Memory B cell (primary cell): ENCODE measurements around the gene XRN2.
"Not testable (repeated sequence)": the region's sequence is repeated elsewhere in the genome, so short reads cannot be mapped to it uniquely, and the experiment has no call there.

ENCODE experiments used
- ATAC-seq: fragments of 150-1000 bp; cut with Tn5 transposase; 2 replicates; pipeline ENCODE4 v1.10.0; 2021; ENCODE audit warnings: low read depth, mild to moderate bottlenecking, moderate library complexity
- DNase-seq, 2 donors: peaks; one replicate each; pipeline ENCODE4 v3.0.0; 2022; ENCODE audit warnings: low spot score in 2 of 2
- H3K27ac Mint-ChIP-seq: one replicate; pipeline ENCODE4 v1.8.0; 2022; ENCODE audit warnings: mild to moderate bottlenecking, moderate library complexity, mixed read lengths
- H3K27me3 Mint-ChIP-seq: one replicate; pipeline ENCODE4 v1.8.0; 2022; ENCODE audit warnings: mixed read lengths
- H3K36me3 Mint-ChIP-seq: one replicate; pipeline ENCODE4 v1.8.0; 2022; ENCODE audit warnings: mild to moderate bottlenecking, mixed read lengths
- H3K4me1 Mint-ChIP-seq: one replicate; pipeline ENCODE4 v1.8.0; 2022; ENCODE audit warnings: mixed read lengths
- H3K4me3 Mint-ChIP-seq: one replicate; pipeline ENCODE4 v1.8.0; 2022; ENCODE audit warnings: mild to moderate bottlenecking, moderate library complexity, mixed read lengths
- H3K9me3 Mint-ChIP-seq: one replicate; pipeline ENCODE4 v1.8.0; 2022; ENCODE audit warnings: mixed read lengths

The XRN2 gene

DNA sequence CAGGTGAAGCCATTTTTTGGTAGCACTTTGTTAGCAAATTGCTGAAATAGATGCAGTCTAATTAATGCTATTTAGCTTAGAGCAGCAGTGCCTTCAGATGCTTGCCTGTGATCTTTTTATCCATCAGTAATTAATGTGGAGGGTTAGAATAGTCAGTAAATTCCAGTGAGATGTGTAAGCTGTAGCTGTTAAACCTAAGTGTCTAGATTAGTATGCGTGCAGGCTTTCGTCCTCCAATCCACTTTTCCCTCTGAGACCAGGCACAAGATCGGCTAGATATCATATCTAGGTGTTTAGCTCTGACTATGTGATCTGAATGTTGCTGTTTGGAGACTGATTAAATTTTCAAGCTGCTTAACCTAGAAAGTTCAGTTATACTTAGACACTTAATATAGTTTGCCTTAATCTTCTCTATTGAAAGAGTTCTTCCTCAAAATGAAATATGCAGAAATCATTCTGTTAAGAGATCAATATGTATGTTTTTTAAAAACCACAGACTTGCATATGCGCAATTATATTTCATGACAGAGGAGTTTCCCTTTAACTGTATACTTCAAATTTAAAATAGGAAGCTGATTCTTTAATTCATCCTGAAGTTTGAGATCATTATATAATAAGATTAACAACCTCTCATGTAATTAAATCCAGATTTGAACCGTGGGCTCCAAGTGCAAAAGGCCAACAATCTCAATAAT is 41.2 kb downstream of the XRN2 start:
- Mint-ChIP-seq H3K27me3 (no peaks in the 10 kb centered on the region), H3K4me1 (no peaks in the 10 kb centered on the region), H3K9me3 (no peaks in the 10 kb centered on the region), H3K27ac (no peak overlapping the region), H3K4me3 (no peak overlapping the region), H3K36me3 (peaks cover 39% of the 10 kb centered on the region)
- no peak for ATAC-seq
- no peak for DNase-seq

- Mint-ChIP-seq H3K27ac (no peak overlapping the region), H3K9me3 (no peaks in the 10 kb centered on the region), H3K4me3 (no peak overlapping the region), H3K4me1 (no peaks in the 10 kb centered on the region), H3K27me3 (no peaks in the 10 kb centered on the region), H3K36me3 (peaks cover 34% of the 10 kb centered on the region)
- DNase-seq = no peak
- no peak for ATAC-seq
Measured at GRCh38 chr20:21344961-21345360, 41.8 kb downstream of the XRN2 start.

DNA sequence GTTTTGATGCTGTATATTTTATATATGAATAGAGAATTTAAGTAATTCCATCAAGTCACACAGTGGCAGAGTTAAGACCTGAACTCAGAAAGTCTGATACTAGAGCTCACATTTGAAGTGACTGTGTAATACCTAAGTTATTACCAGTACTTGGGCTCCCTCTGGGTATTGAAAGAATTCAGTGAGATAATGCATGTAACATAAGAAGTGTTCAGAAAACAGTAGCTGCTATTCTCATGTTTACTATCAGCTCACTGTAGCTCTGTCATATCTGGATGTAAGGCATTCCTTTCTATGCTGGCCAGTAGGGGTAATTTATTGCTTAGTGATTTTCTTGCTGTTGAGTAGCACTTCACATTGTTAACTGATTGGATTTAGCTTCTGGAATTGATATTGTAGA is 49.6 kb downstream of the XRN2 start:
- Mint-ChIP-seq H3K9me3 (no peaks in the 10 kb centered on the region), H3K36me3 (peaks cover 21% of the 10 kb centered on the region), H3K4me1 (no peaks in the 10 kb centered on the region), H3K27ac (no peak overlapping the region), H3K27me3 (no peaks in the 10 kb centered on the region), H3K4me3 (no peak overlapping the region)
- ATAC-seq (no peak), DNase-seq (no peak)

- H3K36me3 Mint-ChIP-seq = peaks cover 19% of the 10 kb centered on the region
- no peak for DNase-seq
- H3K4me3 Mint-ChIP-seq = no peak overlapping the region
- ATAC-seq = no peak
- H3K27ac Mint-ChIP-seq = no peak overlapping the region
- H3K9me3 Mint-ChIP-seq = no peaks in the 10 kb centered on the region
- H3K4me1 Mint-ChIP-seq = no peaks in the 10 kb centered on the region
- no peaks in the 10 kb centered on the region for H3K27me3 Mint-ChIP-seq
Measured at GRCh38 chr20:21353236-21353635, 50.1 kb downstream of the XRN2 start.

DNA sequence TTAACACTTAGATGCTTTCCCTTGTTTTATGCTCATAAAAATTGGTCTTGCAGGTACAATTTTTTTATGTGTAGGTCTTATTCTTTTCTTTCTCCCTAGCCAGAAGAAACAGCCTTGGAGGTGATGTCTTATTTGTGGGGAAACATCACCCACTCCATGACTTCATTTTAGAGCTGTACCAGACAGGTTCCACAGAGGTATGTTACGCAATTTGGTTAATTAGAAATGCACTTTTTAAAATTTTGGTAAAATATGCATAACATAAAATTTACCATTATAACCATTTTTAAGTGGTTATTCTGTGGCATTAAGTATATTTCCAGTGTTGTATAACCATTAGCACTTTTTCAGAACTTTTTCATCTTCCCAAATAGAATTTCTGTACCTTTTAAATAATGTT is 52.9 kb downstream of the XRN2 start:
- no peaks in the 10 kb centered on the region for H3K4me1 Mint-ChIP-seq
- H3K9me3 Mint-ChIP-seq = no peaks in the 10 kb centered on the region

DNA sequence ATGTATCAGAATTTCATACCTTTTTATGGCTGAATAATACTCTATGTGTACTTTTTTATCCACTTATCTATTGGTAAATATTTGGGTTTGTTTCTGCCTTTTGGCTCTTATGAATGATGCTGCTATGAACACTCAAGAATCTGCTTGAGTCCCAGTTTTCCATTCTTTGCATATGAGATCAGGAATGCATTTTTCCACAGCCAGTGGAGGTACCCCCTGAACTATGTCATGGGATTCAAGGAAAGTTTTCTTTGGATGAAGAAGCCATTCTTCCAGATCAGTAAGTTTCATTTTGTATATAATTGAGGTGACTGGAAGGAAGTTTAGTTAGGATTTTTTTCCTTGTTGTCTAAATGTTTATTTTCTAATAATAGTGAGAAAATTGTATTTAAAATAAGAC is 53.3 kb downstream of the XRN2 start:
- Mint-ChIP-seq H3K27me3 (no peaks in the 10 kb centered on the region), H3K4me3 (no peak overlapping the region), H3K4me1 (no peaks in the 10 kb centered on the region), H3K9me3 (no peaks in the 10 kb centered on the region), H3K36me3 (peaks cover 25% of the 10 kb centered on the region), H3K27ac (no peak overlapping the region)
- ATAC-seq (no peak), DNase-seq (no peak)

More for the DNA sequence above, 52.9 kb downstream of the XRN2 start:
- no peaks in the 10 kb centered on the region for H3K27me3 Mint-ChIP-seq
- ATAC-seq (no peak), DNase-seq (no peak)
- H3K4me3 Mint-ChIP-seq = no peak overlapping the region
- peaks cover 25% of the 10 kb centered on the region for H3K36me3 Mint-ChIP-seq
- no peak overlapping the region for H3K27ac Mint-ChIP-seq

GRCh38 chr20:21357844-21358243 is 54.7 kb downstream of the XRN2 start:
- ATAC-seq (no peak), DNase-seq (no peak)
- Mint-ChIP-seq H3K27ac (no peak overlapping the region), H3K4me1 (no peaks in the 10 kb centered on the region), H3K36me3 (peaks cover 31% of the 10 kb centered on the region), H3K4me3 (no peak overlapping the region), H3K27me3 (no peaks in the 10 kb centered on the region), H3K9me3 (no peaks in the 10 kb centered on the region)

- ATAC-seq = no peak
- no peaks in the 10 kb centered on the region for H3K9me3 Mint-ChIP-seq
- H3K4me3 Mint-ChIP-seq = no peak overlapping the region
- no peaks in the 10 kb centered on the region for H3K27me3 Mint-ChIP-seq
- H3K27ac Mint-ChIP-seq = peak overlapping the region; percentile 35
- H3K4me1 Mint-ChIP-seq = no peaks in the 10 kb centered on the region
- H3K36me3 Mint-ChIP-seq = peaks cover 36% of the 10 kb centered on the region
- DNase-seq = no peak
Measured at GRCh38 chr20:21358737-21359136, 55.6 kb downstream of the XRN2 start.

GRCh38 chr20:21360705-21361104 is 57.6 kb downstream of the XRN2 start:
- no peak for ATAC-seq
- H3K4me3 Mint-ChIP-seq = no peak overlapping the region
- peaks cover 35% of the 10 kb centered on the region for H3K36me3 Mint-ChIP-seq
- no peaks in the 10 kb centered on the region for H3K9me3 Mint-ChIP-seq
- H3K27me3 Mint-ChIP-seq = no peaks in the 10 kb centered on the region
- no peak overlapping the region for H3K27ac Mint-ChIP-seq
- H3K4me1 Mint-ChIP-seq = no peaks in the 10 kb centered on the region
- no peak for DNase-seq

DNA sequence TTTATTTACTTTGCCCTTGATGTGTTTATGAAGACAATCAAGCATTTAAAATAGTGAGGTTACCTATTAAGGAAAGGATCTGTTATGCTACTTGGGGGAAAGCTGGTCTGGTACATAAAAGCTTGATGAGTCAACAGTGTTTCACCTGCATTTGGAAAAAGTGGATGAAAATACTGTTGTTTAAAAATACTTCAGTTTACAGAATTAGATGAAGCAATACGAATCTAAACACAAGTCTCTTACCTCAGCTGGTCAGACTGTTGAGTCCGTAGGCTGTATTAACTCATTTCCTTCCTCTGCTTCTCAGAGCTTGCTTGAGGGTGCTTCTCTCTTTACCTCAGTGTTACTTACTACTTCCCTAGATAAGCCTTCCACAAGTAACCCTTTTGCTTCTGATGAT is 58.1 kb downstream of the XRN2 start:
- no peak overlapping the region for H3K27ac Mint-ChIP-seq
- peaks cover 35% of the 10 kb centered on the region for H3K36me3 Mint-ChIP-seq
- no peaks in the 10 kb centered on the region for H3K9me3 Mint-ChIP-seq
- DNase-seq = no peak
- no peaks in the 10 kb centered on the region for H3K4me1 Mint-ChIP-seq
- H3K27me3 Mint-ChIP-seq = no peaks in the 10 kb centered on the region
- H3K4me3 Mint-ChIP-seq = no peak overlapping the region
- ATAC-seq = no peak

DNA sequence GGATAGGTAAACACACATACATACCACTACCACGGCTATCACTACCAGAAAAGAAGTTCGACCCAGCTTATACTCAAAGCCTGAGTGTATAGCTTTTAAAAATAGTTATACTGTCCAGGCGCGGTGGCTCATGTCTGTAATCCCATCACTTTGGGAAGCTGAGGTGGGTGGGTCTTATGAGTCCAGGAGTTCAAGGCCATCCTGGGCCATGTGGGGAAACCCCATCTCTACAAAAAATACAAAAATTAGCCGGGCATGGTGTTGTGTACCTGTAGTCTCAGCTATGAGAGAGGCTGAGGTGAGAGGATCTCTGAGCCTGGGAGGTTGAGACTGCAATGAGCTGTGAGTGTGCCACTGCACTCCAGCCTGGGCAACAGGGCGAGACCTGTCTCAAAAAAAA is 61.3 kb downstream of the XRN2 start:
- DNase-seq (no peak), ATAC-seq (no peak)
- H3K27ac Mint-ChIP-seq = no peak overlapping the region
- peaks cover 46% of the 10 kb centered on the region for H3K36me3 Mint-ChIP-seq
- H3K4me1 Mint-ChIP-seq = no peaks in the 10 kb centered on the region
- no peaks in the 10 kb centered on the region for H3K9me3 Mint-ChIP-seq
- no peak overlapping the region for H3K4me3 Mint-ChIP-seq
- no peaks in the 10 kb centered on the region for H3K27me3 Mint-ChIP-seq

DNA sequence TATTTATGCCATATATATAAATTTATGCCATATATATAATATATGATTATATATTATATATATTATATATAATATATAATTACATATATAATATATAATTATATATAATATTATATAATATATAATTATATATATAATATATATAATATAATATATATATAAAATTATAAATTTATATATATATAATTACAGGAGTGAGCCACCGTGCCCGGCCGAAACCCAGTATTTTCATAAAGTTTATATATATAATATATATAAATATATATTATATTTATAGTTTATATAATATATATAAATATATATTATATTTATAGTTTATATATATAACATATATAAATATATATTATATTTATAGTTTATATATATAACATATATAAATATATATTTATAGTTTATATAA is 62.6 kb downstream of the XRN2 start:
- ATAC-seq = no peak
- Mint-ChIP-seq H3K27ac (no peak overlapping the region), H3K4me1 (no peaks in the 10 kb centered on the region), H3K9me3 (no peaks in the 10 kb centered on the region), H3K36me3 (peaks cover 40% of the 10 kb centered on the region), H3K4me3 (no peak overlapping the region), H3K27me3 (no peaks in the 10 kb centered on the region)
- no peak for DNase-seq

DNA sequence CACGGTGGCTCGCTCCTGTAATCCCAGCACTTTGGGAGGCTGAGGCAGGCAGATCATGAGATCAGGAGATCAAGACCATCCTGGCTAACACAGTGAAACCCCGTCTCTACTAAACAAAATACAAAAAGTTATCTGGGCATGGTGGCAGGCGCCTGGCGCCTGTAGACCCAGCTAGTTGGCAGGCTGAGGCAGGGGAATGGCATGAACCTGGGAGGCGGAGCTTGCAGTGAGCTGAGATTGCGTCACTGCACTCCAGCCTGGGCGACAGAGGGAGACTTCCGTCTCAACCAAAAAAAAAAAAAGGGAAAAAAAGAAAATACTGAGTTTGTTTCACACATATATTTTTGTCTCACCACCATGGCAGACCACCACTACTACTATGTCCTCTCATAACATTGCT is 63.1 kb downstream of the XRN2 start:
- H3K4me1 Mint-ChIP-seq, DNase-seq, H3K4me3 Mint-ChIP-seq, H3K9me3 Mint-ChIP-seq, ATAC-seq, H3K27ac Mint-ChIP-seq, H3K27me3 Mint-ChIP-seq: not testable (repeated sequence)
- peaks cover 41% of the 10 kb centered on the region for H3K36me3 Mint-ChIP-seq

- Mint-ChIP-seq H3K36me3 (peaks cover 38% of the 10 kb centered on the region), H3K4me1 (no peaks in the 10 kb centered on the region), H3K9me3 (no peaks in the 10 kb centered on the region), H3K4me3 (no peak overlapping the region), H3K27me3 (no peaks in the 10 kb centered on the region), H3K27ac (no peak overlapping the region)
- no peak for DNase-seq
- no peak for ATAC-seq
Measured at GRCh38 chr20:21368791-21369190, 65.7 kb downstream of the XRN2 start.

GRCh38 chr20:21371193-21371592 is 68.1 kb downstream of the XRN2 start:
- H3K27ac Mint-ChIP-seq = no peak overlapping the region
- peaks cover 40% of the 10 kb centered on the region for H3K36me3 Mint-ChIP-seq
- no peak overlapping the region for H3K4me3 Mint-ChIP-seq
- no peaks in the 10 kb centered on the region for H3K4me1 Mint-ChIP-seq
- H3K27me3 Mint-ChIP-seq = no peaks in the 10 kb centered on the region
- ATAC-seq = no peak
- H3K9me3 Mint-ChIP-seq = no peaks in the 10 kb centered on the region
- no peak for DNase-seq
